Measurements from ENCODE around the gene MYLK2. TPM values are rescaled to one million over a fixed set of nuclear protein-coding genes. Genes with fewer than 3 reads are reported as not detected.
A peak's percentile ranks its signal among the peaks of the same experiment; 100 is the strongest.

MYLK2 gene
- polyA plus RNA-seq, 4 donors, result 0.27 to 0.30 (median 0.28) TPM; not detected in 1

- Histone ChIP-seq H3K27me3 (ENCODE audit: control insufficient read depth in 3 of 3, insufficient read depth in 3 of 3, low read length in 3 of 3) (peaks cover 0 to 3% (median 0%) of the 10 kb centered on the region in 3 donors), H3K9me3 (ENCODE audit: control insufficient read depth in 2 of 2, insufficient read depth in 1 of 2, low read depth in 1 of 2, low read length in 1 of 2) (no peaks in the 10 kb centered on the region), H3K36me3 (ENCODE audit: control insufficient read depth in 3 of 3, insufficient read depth in 2 of 3, low read depth in 1 of 3, low read length in 3 of 3) (no peaks in the 10 kb centered on the region), H3K4me3 (ENCODE audit: low read depth in 1 of 3, low read length in 3 of 3) (no peak overlapping the region), H3K27ac (ENCODE audit: low read depth in 1 of 3, low read length in 2 of 3) (peak overlapping the region in 1 of 3 donors; percentile 0), H3K4me1 (ENCODE audit: control insufficient read depth in 3 of 3, insufficient read depth in 2 of 3, low read depth in 1 of 3, low read length in 2 of 3) (no peaks in the 10 kb centered on the region)
- WGBS, 3 donors, result 57 to 69% (median 66%) methylated on average over 12 of the region's 12 CpGs
- DNase-seq (no peak), FAIRE-seq (no peak)
Measured at GRCh38 chr20:31842471-31843157, 23.5 kb downstream of the MYLK2 start.

DNA sequence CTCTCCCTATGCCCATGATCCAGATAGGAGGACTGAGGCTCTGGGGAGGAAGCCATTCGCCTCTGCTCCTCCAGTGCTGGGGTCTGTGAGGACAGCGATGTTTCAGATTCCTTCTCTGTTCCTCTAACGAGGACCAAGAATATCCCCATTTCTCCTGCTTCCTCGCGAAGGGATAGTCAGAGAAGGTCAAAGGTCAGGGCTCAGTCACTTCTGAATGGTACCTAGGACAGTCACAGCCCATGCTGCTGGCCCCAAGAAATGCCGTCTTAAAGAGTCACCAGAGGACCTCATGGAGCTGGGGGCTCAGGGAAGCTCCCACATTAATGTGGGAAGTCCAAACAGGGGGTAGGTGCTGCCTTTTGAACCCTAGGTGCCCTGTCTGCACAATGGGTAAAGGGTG lies 24.1 kb downstream of the MYLK2 start:
- FAIRE-seq (no peak), DNase-seq (no peak)
- no peaks in the 10 kb centered on the region for H3K36me3 ChIP-seq (ENCODE audit: control insufficient read depth in 3 of 3, insufficient read depth in 2 of 3, low read depth in 1 of 3, low read length in 3 of 3)
- 52 to 65% (median 58%) methylated on average over 6 of the region's 6 CpGs for WGBS, 3 donors
- peaks cover 0 to 5% (median 0%) of the 10 kb centered on the region in 3 donors for H3K27me3 ChIP-seq (ENCODE audit: control insufficient read depth in 3 of 3, insufficient read depth in 3 of 3, low read length in 3 of 3)
- H3K9me3 ChIP-seq (ENCODE audit: control insufficient read depth in 2 of 2, insufficient read depth in 1 of 2, low read depth in 1 of 2, low read length in 1 of 2), result no peaks in the 10 kb centered on the region
- H3K27ac ChIP-seq (ENCODE audit: low read depth in 1 of 3, low read length in 2 of 3), result no peak overlapping the region
- no peaks in the 10 kb centered on the region for H3K4me1 ChIP-seq (ENCODE audit: control insufficient read depth in 3 of 3, insufficient read depth in 2 of 3, low read depth in 1 of 3, low read length in 2 of 3)
- no peak overlapping the region for H3K4me3 ChIP-seq (ENCODE audit: low read depth in 1 of 3, low read length in 3 of 3)

- H3K4me3 ChIP-seq (ENCODE audit: low read depth in 1 of 3, low read length in 3 of 3), result no peak overlapping the region
- no peaks in the 10 kb centered on the region for H3K4me1 ChIP-seq (ENCODE audit: control insufficient read depth in 3 of 3, insufficient read depth in 2 of 3, low read depth in 1 of 3, low read length in 2 of 3)
- no peak for FAIRE-seq
- H3K36me3 ChIP-seq (ENCODE audit: control insufficient read depth in 3 of 3, insufficient read depth in 2 of 3, low read depth in 1 of 3, low read length in 3 of 3), result no peaks in the 10 kb centered on the region
- no peak overlapping the region for H3K27ac ChIP-seq (ENCODE audit: low read depth in 1 of 3, low read length in 2 of 3)
- peaks cover 0 to 5% (median 0%) of the 10 kb centered on the region in 3 donors for H3K27me3 ChIP-seq (ENCODE audit: control insufficient read depth in 3 of 3, insufficient read depth in 3 of 3, low read length in 3 of 3)
- no peak for DNase-seq
- no peaks in the 10 kb centered on the region for H3K9me3 ChIP-seq (ENCODE audit: control insufficient read depth in 2 of 2, insufficient read depth in 1 of 2, low read depth in 1 of 2, low read length in 1 of 2)
- WGBS, 3 donors, result 72 to 83% (median 73%) methylated on average over 5 of the region's 5 CpGs
Measured at GRCh38 chr20:31843881-31844280, 24.7 kb downstream of the MYLK2 start.

GRCh38 chr20:31844737-31845299 lies 25.7 kb downstream of the MYLK2 start:
- no peak overlapping the region for H3K27ac ChIP-seq (ENCODE audit: low read depth in 1 of 3, low read length in 2 of 3)
- no peaks in the 10 kb centered on the region for H3K36me3 ChIP-seq (ENCODE audit: control insufficient read depth in 3 of 3, insufficient read depth in 2 of 3, low read depth in 1 of 3, low read length in 3 of 3)
- no peaks in the 10 kb centered on the region for H3K9me3 ChIP-seq (ENCODE audit: control insufficient read depth in 2 of 2, insufficient read depth in 1 of 2, low read depth in 1 of 2, low read length in 1 of 2)
- H3K27me3 ChIP-seq (ENCODE audit: control insufficient read depth in 3 of 3, insufficient read depth in 3 of 3, low read length in 3 of 3), result peaks cover 0 to 12% (median 0%) of the 10 kb centered on the region in 3 donors
- DNase-seq (no peak), FAIRE-seq (no peak)
- no peaks in the 10 kb centered on the region for H3K4me1 ChIP-seq (ENCODE audit: control insufficient read depth in 3 of 3, insufficient read depth in 2 of 3, low read depth in 1 of 3, low read length in 2 of 3)
- H3K4me3 ChIP-seq (ENCODE audit: low read depth in 1 of 3, low read length in 3 of 3), result no peak overlapping the region
- 86 to 89% (median 86%) methylated on average over 23 to 28 of the region's 28 CpGs for WGBS, 3 donors

DNA sequence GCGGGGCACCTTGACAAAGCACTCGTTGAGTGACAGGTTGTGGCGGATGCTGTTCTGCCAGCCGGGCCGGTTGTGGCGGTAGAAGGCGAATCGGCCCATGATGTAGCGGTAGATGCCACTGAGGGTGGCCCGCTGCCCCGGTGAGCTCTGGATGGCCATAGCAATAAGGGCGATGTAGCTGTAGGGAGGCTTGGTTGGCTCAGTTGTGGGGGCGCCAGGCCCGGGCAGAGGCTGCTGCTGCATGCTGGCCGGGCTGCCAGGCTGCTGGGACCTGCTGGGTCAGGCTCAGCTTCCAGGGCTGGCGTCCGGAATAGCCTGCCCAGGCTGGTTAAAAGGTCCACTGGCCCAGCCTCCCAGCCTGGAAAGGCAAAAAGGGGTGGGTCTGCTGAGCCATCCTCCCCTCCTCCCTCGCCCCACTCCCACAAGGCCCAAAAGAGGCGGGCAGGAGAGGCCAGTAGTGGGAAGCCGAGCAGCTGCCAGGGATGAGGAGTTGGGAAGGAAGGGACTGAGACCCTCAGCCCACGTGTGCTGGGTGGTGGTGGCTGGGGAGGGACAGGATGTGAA lies 26.2 kb downstream of the MYLK2 start, which contains the start of gene FOXS1:
FOXS1 (minus strand) TSS at position 305 of the 564 bp plus-strand sequence; CDS start at position 243, 62 bp downstream.
- H3K27me3 ChIP-seq (ENCODE audit: control insufficient read depth in 3 of 3, insufficient read depth in 3 of 3, low read length in 3 of 3), result peaks cover 0 to 16% (median 3%) of the 10 kb centered on the region in 3 donors
- no peak within 1 kb of the TSS for H3K4me3 ChIP-seq (ENCODE audit: low read depth in 1 of 3, low read length in 3 of 3)
- DNase-seq, result no peak
- H3K27ac ChIP-seq (ENCODE audit: low read depth in 1 of 3, low read length in 2 of 3), result no peak within 1 kb of the TSS
- no peaks in the 10 kb centered on the region for H3K36me3 ChIP-seq (ENCODE audit: control insufficient read depth in 3 of 3, insufficient read depth in 2 of 3, low read depth in 1 of 3, low read length in 3 of 3)
- no peaks in the 10 kb centered on the region for H3K4me1 ChIP-seq (ENCODE audit: control insufficient read depth in 3 of 3, insufficient read depth in 2 of 3, low read depth in 1 of 3, low read length in 2 of 3)
- no peaks in the 10 kb centered on the region for H3K9me3 ChIP-seq (ENCODE audit: control insufficient read depth in 2 of 2, insufficient read depth in 1 of 2, low read depth in 1 of 2, low read length in 1 of 2)
- FAIRE-seq, result no peak
- WGBS, 3 donors, result 68 to 76% (median 75%) methylated on average over 21 of the region's 21 CpGs

GRCh38 chr20:31846793-31847138 lies 27.6 kb downstream of the MYLK2 start:
- H3K27ac ChIP-seq (ENCODE audit: low read depth in 1 of 3, low read length in 2 of 3), result no peak overlapping the region
- H3K27me3 ChIP-seq (ENCODE audit: control insufficient read depth in 3 of 3, insufficient read depth in 3 of 3, low read length in 3 of 3), result peaks cover 0 to 25% (median 3%) of the 10 kb centered on the region in 3 donors
- FAIRE-seq, result no peak
- no peaks in the 10 kb centered on the region for H3K36me3 ChIP-seq (ENCODE audit: control insufficient read depth in 3 of 3, insufficient read depth in 2 of 3, low read depth in 1 of 3, low read length in 3 of 3)
- no peak for DNase-seq
- no peak overlapping the region for H3K4me3 ChIP-seq (ENCODE audit: low read depth in 1 of 3, low read length in 3 of 3)
- no peaks in the 10 kb centered on the region for H3K9me3 ChIP-seq (ENCODE audit: control insufficient read depth in 2 of 2, insufficient read depth in 1 of 2, low read depth in 1 of 2, low read length in 1 of 2)
- 63 to 64% (median 64%) methylated on average over 3 of the region's 3 CpGs for WGBS, 3 donors
- H3K4me1 ChIP-seq (ENCODE audit: control insufficient read depth in 3 of 3, insufficient read depth in 2 of 3, low read depth in 1 of 3, low read length in 2 of 3), result no peaks in the 10 kb centered on the region

DNA sequence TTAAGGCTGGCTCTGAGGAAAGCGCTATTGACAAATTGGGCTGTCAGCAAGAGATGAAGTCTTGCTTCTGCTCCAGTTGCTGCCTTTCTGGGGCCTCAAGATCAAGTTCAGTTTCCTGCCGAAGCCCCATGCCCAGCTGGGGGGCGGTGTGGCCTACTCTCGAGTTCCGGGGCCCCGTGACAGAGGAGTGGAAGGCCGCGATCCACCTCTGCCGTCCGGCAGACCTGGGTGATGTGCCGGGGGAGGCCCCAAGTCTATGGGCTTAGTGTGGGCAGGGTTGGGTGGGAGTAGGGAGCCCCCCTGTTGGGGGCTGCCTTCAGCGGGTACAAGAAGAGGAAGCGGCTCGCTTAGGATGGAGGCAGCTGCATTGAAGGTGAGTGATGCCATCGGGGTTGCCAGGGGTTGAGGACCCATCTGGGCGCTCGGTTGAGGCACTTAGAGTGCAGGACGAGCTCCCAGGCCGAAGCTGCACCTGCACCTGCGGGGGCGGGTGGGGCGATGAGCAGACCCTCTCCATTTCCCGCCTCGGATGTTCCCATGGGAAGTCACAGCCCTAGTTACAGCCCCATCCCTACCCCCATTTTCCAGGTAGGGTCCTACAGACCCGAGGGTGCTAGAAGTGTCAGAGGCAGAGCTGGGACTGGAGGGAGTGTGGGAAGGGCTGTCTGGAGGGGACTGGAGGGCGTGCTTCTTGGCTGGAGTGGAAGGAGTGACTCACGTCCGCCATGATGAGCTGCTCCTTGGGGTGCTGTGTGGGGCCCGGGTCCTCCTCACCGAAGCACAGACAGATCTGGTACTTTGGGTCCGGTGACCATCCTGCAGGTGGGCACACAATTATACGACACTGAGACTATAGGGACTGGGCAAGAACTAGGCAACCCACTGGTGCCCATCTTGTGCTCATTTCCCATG lies 29.2 kb downstream of the MYLK2 start:
- Histone ChIP-seq H3K27ac (ENCODE audit: low read depth in 1 of 3, low read length in 2 of 3) (no peak overlapping the region), H3K27me3 (ENCODE audit: control insufficient read depth in 3 of 3, insufficient read depth in 3 of 3, low read length in 3 of 3) (peaks cover 0 to 25% (median 3%) of the 10 kb centered on the region in 3 donors), H3K36me3 (ENCODE audit: control insufficient read depth in 3 of 3, insufficient read depth in 2 of 3, low read depth in 1 of 3, low read length in 3 of 3) (no peaks in the 10 kb centered on the region), H3K9me3 (ENCODE audit: control insufficient read depth in 2 of 2, insufficient read depth in 1 of 2, low read depth in 1 of 2, low read length in 1 of 2) (no peaks in the 10 kb centered on the region), H3K4me1 (ENCODE audit: control insufficient read depth in 3 of 3, insufficient read depth in 2 of 3, low read depth in 1 of 3, low read length in 2 of 3) (no peaks in the 10 kb centered on the region), H3K4me3 (ENCODE audit: low read depth in 1 of 3, low read length in 3 of 3) (no peak overlapping the region)
- FAIRE-seq (no peak), DNase-seq (no peak)
- WGBS, 3 donors, result 84 to 91% (median 85%) methylated on average over 30 to 32 of the region's 32 CpGs

DNA sequence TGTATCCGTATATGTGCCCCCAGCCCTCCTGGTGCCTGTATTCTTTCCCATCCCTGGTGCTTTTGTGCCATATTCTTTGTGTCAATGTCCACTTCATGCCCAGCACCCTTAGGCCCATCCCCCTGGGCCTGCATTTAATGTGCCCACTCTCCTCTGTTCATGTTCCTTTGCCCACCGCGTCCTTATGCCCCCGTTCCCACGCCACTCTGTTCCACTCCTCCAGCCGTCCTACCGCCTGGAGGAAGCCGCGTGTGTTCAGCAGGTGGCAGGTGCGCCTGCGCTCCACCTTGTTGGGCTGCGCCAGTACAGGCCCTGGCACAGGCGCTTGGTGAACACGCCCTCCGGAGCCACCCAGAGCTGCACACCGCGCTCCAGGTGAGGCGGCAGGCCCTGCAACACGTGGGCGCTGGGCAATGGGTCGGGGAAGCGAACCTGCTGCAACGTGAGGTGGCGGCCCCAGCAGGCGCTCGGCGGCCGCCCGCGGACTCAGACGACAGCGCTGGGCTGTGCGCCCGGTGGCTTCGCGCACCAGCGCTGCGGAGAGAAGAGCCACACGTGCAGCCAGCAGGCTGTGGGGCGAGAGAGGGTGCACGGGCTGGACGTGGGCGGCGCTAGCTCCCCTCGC lies 30.3 kb downstream of the MYLK2 start:
- Histone ChIP-seq H3K27me3 (ENCODE audit: control insufficient read depth in 3 of 3, insufficient read depth in 3 of 3, low read length in 3 of 3) (peaks cover 0 to 25% (median 3%) of the 10 kb centered on the region in 3 donors), H3K4me3 (ENCODE audit: low read depth in 1 of 3, low read length in 3 of 3) (no peak overlapping the region), H3K9me3 (ENCODE audit: control insufficient read depth in 2 of 2, insufficient read depth in 1 of 2, low read depth in 1 of 2, low read length in 1 of 2) (no peaks in the 10 kb centered on the region), H3K27ac (ENCODE audit: low read depth in 1 of 3, low read length in 2 of 3) (no peak overlapping the region), H3K4me1 (ENCODE audit: control insufficient read depth in 3 of 3, insufficient read depth in 2 of 3, low read depth in 1 of 3, low read length in 2 of 3) (no peaks in the 10 kb centered on the region), H3K36me3 (ENCODE audit: control insufficient read depth in 3 of 3, insufficient read depth in 2 of 3, low read depth in 1 of 3, low read length in 3 of 3) (no peaks in the 10 kb centered on the region)
- FAIRE-seq, result no peak
- 13 to 32% (median 15%) methylated on average over 44 to 45 of the region's 45 CpGs for WGBS, 3 donors
- DNase-seq, result peak in 1 of 2 donors; percentile 69
